ENCODE measurements around the gene EFHD1.

GRCh38 chr2:232655392-232655791 lies 22.0 kb downstream of the EFHD1 start:
- TF ChIP-seq ZFX (IDR thresholded peaks at IDR 0.05; ENCODE audit: borderline replicate concordance), result no peak
- no peak for TF ChIP-seq CTCF (IDR thresholded peaks at IDR 0.05)
